HG02840 (cell line): ENCODE measurements around the gene PRSS58.

Experiments used
- ATAC-seq: cut with Tn5 transposase; IDR thresholded peaks from one replicate; pipeline ENCODE4 v1.9.1; 2021; ENCODE audit warnings: mild to moderate bottlenecking, moderate library complexity, moderate number of reproducible peaks; ENCODE audit not compliant: unreplicated experiment, low FRiP score

Gene PRSS58, protein sequence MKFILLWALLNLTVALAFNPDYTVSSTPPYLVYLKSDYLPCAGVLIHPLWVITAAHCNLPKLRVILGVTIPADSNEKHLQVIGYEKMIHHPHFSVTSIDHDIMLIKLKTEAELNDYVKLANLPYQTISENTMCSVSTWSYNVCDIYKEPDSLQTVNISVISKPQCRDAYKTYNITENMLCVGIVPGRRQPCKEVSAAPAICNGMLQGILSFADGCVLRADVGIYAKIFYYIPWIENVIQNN

DNA sequence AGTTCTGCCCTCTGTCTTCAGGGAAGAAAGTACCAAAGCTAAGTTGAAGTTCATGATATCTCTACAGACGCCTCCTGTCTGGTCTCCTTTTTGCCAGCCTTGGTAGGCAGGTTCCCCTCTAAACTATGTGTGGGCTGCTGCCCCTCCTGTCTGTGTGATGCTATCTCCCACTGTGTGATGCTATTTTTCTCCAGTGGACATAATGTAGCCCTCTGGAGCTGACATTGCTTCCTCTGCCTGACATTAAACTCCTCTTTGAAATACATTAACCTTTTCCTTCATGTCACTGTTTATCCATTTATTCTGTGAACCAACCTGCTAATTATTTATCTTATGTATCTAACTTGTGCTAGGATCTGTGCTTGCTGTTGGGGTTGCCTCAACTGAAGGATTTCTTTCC lies at the start of gene PRSS58:
Gene PRSS58 (minus strand): TSS at position 101 of the 400 bp plus-strand sequence. CDS start 351 bp downstream, outside the sequence.
- ATAC-seq = no peak

DNA sequence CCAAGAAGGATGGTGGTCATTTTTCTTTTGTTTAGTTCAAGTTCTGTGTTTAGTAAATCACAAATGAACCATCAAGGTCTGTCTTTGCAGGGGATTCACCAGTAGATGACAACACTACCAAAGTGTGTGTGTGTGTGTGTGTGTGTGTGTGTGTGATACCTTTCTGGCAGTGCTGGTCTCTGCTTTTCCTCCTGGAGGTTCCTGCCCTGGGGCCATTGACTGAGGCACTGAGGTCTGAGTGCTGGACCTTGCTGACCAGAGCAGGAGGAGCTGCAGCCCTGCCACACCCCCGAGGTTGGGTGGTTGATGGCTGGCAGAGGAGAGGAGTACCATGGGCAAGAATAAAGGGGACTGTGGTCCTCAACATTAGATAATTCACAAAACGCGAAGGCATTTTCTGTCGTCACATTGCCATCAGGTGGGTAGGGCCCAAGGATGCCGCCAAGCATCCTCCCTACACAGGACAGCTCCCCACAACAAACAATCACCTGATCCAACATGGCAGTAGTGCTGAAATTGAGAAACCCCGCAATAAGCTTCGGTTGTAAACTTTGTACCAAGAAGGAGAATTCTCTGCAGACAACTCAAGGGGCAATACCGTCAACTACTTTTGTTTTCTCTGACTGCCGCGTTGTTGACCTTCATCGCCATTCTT lies 49.5 kb upstream of the PRSS58 start:
- no peak for ATAC-seq

DNA sequence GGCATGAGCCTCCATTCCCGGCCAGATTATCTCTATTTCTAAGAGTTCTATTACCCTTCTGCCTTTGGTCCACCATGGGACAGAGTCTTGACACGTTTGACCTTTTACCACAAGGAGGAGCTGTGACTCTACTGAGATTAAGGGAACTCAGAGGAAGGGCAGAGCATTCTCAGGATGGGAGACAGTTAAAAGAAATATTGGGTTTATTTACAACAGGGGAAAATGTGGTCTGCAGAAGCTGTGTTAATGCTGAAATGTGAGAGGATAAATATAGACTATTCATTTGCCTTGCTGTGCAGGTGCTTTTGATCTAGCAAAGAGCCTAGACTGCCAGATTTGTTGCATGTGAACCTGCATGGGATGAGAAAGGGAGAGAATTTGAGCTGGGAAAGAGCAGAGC lies 45.8 kb upstream of the PRSS58 start:
- ATAC-seq = no peak

DNA sequence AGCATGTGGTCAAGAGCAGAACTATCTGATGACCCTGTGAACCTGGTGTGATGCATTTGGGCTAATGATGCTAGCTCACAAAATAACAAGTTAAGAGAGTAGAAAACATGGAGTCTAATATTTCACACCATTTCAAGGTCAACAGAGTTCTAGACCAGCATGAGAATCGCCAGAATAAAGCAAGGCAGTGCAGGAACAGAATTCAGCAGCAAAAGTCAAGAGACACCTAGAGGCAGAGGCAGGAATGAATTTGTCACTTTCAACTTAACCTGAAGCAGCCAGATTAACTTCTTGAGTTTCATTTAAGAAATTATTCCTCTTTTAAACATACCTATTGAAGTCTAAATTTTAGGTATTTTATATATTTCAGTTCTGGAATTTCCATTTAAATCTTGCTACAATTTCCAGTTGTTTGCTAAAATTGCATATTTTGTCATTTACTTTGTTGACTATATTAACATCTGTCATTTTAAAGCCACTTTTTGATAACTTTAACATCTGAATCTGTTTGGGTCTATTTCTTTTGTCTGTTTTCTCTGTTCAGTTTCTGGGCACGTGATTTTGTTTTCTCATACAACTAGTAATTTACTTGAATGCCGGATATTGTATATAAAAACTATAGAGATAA lies 44.2 kb upstream of the PRSS58 start:
- ATAC-seq = no peak

DNA sequence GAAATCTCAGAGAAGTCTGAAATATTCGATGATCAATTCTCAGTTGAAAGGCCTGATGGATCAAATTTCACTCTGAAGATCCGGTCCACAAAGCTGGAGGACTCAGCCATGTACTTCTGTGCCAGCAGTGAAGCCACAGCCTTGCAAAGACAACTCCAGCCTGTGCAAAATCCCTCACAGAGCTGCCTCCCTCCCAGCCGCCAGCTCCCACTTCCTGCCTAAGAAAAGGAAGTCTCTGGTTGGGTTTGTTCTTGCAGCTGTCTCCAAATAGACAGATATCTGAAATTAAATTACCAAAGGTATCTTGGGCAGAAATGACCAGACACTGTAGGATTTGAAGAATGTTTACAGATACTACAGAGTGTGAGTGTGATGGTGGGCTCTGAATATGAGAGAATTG lies 43.4 kb upstream of the PRSS58 start:
- ATAC-seq = no peak

DNA sequence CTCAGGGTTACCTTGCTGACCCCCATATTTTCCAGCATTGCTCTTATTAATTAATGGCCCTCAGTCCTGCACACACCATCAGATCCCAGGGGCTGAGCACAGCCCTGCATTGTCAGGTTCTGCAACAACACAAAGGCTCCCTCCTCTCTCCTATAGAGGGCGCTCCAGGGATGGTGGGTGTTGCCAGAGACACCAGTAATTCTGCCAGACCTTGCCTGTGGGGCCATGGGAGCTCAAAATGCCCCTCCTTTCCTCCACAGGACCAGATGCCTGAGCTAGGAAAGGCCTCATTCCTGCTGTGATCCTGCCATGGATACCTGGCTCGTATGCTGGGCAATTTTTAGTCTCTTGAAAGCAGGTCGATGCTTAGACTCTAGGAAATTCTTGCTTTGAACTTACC lies 42.8 kb upstream of the PRSS58 start:
- ATAC-seq = no peak

DNA sequence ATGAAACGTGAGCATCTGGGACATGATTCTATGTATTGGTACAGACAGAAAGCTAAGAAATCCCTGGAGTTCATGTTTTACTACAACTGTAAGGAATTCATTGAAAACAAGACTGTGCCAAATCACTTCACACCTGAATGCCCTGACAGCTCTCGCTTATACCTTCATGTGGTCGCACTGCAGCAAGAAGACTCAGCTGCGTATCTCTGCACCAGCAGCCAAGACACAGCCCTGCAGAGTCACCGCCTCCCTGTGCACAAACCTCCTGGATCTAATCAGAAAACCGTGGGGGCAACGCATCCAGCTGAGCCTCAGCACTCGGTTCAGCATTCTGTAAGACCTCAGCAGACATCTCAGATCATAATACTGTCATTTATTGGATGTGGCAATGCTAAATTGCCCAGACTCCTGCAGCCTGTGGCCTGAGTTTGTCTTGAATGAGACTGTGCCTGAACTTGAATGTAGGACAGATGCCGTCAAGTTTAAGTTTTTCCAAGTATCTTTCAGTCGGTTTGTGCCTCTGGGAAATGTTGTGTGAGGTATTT lies 41.5 kb upstream of the PRSS58 start:
- no peak for ATAC-seq

DNA sequence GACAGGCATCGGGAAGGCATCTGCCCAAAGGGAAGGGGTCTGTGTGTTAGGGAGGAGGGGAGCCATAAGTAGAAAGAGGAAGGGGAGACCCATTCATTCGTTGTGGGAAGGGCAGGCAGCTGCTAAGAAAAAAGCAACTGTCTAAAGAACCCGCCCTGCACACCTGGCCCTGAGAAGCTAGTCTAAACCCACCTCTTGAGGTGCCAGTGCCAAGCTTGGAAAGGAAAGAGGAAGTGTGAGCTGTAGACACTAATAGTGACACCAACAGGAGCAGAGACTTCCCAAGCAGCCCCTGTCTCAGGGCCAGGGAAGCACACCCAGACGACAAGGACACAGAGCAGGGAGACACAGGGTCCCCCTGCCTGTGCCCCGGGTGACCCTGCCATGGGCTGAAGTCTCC lies 40.8 kb upstream of the PRSS58 start:
- ATAC-seq = no peak

DNA sequence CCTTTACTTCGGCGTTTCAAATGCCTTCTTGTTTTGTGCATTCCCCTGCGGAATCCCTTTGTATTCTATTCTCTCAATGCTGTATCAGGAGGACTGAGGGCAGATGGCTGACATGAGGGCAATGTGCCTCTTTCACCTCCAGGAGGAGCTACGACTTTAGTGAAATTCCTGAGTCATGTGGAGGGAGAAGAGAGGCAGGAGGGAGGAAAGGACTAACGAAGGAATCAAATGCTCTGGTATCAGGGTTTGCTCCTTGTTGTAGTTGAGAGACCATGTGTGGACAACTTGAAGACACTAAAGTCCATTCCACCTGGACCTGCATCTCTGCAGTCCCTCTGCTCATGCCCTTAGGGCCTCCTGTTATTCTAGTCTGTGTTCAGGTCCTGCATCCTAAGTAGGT lies 40.2 kb upstream of the PRSS58 start:
- ATAC-seq = no peak

DNA sequence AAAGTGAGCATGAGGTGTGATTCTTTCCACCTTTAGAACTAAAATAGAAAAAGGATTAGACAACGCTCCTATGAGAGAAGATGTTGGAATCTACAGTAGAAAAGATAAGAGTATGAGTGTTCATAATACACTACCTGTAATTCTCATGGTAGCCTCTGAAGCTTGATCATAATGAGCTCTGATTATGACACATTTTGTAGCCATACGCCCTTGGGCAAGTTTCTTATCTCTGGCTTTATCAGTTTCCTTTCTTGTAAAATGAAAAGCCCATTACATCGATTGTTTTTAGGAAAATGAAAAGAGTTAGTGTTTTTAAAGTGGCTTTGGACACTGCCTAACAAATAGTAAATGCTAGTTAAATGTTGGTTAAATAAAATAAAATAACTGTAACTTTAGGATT lies 22.4 kb upstream of the PRSS58 start:
- no peak for ATAC-seq

DNA sequence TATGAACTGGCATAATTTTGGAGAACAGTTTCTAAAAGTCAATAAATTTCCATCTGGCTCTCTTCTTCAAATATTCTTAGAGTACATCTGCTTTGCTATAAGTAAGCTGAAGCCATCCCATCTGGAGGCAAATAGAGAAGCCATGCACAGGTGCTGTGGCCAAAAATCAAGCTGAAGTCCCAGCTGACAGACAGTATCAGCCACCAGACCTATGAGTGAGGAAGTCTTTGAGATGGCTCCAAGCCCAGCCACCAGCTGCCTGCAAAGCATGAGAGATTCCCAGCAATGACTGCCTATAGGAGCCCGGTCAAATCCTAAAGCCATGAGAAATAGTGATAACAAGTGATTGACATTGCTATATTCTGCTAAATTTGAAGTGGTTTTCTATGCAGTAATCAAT lies 21.7 kb upstream of the PRSS58 start:
- ATAC-seq = no peak

DNA sequence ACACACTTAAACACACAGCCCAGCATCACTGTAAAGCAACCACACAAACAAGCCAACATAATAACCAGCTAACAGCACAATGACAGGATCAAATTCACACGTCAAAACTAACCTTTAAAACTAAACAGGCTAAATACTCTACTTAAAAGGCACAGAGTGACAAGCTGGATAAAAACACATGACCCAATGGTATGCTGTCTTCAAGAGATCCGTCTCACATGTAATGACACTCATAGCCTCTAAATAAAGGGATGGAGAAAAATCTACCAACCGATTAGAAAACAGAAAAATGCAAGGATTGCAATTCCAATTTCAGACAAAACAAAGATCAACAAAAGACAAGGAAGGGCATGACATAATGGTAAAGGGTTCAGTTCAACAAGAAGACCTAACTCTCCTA lies 17.2 kb upstream of the PRSS58 start:
- ATAC-seq = no peak

DNA sequence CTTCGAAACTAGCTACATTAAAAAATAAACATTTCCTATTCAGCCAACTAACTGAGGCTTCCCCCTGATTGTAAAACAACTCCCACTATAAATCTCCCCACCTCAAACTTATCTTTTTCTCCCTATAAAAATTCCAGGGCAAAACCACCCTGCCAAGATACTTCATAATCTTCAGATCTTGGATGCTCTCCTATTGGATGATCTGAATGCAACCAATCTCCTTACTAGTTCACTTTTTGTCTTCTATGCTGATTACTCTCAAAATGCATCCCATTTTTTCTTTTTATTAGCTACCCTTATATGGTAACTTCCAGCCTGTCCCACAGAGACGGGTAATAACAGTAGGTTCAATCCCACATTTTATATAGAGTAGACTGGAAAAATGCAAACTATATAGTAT lies 15.0 kb upstream of the PRSS58 start:
- no peak for ATAC-seq

DNA sequence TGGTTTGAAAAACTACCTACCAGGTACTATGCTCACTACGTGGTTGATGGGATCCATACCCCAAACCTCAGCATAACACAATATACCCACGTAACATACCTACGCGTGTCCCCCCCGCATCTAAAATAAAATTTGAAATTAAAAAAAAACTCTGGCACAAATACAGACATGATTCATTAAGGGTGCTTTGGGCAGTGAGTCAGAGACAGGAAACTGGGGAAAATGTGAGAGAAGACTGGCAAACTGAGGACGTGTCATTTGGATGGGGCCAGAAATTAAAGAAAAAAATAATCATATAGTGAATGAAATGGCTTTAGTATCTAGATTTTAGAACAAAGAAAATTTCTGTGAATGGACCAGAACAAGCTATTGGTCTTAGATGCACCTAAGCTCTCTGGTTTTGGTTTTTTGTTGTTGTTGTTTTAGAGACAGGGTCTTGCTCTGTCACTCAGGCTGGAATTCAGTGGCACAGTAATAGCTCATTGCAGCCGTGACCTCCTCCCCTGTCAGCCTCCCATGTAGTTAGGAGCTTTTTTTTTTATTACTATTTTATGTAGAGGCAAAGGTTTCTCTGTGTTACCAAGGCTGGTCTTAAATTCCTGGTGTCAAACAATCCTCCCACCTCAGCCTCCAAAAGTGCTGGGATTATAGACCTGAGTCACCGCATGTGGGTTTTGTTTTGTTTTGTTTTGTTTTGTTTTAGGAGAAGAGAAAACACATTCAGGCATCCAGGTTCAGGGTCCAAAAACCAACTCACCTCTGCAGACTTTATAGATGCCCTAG lies 5.9 kb upstream of the PRSS58 start:
- ATAC-seq = no peak

DNA sequence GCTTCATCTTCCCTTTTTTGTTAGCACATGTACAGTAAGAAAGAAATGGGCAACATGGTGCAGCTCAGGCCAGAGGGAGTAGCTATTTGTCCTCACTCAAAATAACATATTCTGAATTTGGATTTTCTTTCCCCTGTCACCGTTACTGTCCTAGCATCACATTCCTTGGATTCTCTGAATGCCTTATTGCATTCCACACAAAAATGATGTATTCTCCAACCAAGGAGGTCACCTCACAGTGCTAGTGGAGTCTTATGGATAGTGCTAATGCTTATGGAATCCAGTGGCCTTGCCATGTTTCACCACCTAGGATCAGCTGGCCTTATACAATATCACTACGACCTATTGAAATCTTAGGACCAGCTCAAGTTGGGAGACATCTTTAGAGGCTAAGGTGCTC lies 7.2 kb downstream of the PRSS58 start:
- ATAC-seq = no peak

DNA sequence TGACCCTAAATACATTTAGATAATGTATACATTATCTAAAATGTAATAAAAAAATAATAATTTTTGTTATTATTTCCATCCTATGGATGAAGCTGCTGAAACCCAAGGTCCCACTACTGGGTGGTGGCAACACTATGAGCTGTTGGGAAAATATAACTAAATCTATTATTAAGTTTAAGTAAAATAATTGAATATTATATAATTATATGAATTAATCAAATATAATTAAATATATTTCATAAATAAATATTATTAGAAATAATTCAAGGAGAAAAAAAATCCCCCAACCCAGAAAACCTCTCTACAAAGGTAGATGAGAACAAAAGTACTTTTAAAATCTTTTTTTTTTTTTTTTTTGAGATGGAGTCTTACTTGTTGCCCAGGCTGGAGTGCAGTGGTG lies 7.9 kb downstream of the PRSS58 start:
- ATAC-seq = no peak

DNA sequence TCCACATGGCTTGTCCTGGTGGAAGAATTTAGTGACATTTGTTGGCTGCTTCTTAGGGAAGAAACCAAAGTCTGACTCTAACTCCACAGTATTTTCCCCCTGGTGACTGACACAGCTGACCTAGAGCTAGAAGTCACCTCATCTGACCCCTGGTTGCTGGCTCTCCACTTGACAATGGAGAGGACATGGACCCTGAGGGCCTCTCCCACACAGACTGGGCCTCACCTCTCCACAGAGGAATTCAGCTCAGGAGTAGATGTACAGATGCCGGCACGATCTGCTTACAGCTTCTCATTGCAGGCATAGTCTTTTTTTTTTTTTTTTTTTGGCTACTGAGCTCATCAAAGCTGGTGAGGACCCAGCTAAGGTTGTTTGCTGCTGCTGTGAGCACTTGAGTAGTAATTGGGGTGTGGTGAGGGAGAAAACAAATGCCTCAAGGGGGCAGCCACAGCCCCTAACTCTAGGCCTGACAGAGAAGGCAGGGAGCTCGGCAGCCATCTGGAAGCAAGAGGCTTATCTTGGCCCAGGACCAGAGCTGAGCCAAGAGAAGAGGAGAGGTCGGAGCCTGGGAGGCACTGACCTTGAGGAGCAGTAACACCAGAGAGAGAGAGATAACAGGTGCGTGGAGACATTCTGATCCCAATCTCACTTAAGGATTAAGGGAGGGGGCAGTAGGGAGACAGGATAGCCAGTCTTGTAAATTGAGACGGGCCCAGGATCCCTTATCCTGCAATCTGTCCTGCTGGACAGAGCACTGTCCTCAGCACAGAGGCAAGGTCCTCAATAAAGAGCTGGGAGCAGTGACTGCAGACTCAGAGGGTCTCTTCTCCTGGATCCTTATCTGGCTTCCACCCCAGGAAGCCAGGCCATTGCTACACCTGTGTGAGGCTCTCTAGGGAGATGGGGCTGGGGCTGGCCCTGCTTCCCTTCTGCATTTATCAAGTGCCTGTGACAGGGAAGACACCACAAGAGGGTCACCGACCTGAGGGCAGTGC lies 9.4 kb downstream of the PRSS58 start:
- ATAC-seq = no peak

DNA sequence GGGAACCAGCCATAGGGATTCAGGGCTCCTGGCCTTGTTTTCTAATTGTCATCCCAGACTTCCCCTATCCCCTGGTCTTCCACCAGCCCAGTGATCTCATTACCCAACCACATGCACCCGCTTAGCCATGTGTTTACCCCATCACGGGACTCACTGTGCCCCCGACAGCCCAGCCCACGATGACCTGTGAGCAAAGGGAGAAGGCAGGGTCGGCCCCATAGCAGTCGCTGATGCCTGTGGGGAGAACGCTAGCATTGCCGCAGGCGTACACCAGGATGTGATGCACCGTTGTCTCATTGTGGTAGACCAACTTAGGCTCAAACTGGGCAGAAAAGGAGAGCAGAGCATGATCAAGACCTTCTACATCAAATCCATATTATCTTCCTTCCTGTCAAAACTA lies 14.0 kb downstream of the PRSS58 start:
- no peak for ATAC-seq

DNA sequence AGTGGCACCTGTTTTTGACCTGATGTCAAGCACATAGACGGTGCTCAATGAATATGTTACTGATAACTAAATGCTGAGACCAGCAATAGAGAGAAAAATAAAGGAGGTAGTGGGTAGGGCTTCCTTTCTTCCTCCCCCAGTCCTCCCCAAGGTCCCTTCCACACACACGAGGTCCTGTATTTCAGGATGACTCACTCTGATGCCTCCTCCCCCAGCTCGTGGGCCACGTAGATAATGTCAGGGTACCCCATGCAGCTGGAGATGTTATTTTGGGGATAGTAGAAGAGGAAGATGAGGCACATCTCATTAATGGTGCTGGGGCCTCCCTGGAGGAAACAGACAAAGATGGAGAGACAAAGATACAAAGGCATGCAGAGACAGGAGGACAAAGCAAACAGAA lies 17.3 kb downstream of the PRSS58 start:
- ATAC-seq = no peak

DNA sequence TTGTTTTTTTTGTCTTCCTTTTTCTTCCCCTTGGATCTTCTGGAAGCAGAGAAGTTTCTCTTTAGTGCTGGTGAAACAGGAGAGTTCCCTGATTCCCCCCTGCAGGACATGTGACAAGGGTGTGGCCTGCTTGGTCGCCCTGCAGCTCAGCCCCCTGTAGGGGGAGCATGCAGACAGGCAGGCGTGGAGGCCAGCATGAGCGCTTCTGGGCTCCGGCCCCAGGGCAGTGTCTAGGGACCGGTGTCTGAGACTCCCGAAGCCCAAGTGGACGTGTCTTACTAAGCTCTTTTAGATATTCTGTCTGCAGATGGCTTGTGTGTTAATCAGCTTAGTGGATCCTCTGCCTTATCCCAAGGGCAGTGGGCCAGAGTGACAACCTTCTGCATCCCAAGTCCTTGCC lies 26.1 kb downstream of the PRSS58 start:
- no peak for ATAC-seq
